Left renal cortex interstitium (tissue), 4 donors: ENCODE results near the gene EMP1. TPM values are rescaled to one million over a fixed set of nuclear protein-coding genes. Genes with fewer than 3 reads are reported as not detected.

Source experiments
- DNase-seq, 4 donors: peaks; one replicate each; pipeline ENCODE4 v3.0.0-alpha.2; 2013; ENCODE audit warnings: low read depth in 4 of 4, low spot score in 2 of 4, missing footprints in 1 of 4
- polyA plus RNA-seq, 4 donors: library from polyadenylated mRNA; unstranded; fragments of 120-200 nt; gene quantifications; one replicate each; pipeline ENCODE4 v1.2.1, GENCODE V29; 2013; ENCODE audit not compliant: insufficient read length in 4 of 4

EMP1 gene
- polyA plus RNA-seq, 4 donors, result 81.8 to 112 (median 103) TPM

- no peak for DNase-seq
Measured at GRCh38 chr12:13195250-13195649, 1.3 kb upstream of the EMP1 start.

GRCh38 chr12:13195785-13196129 is 769 bp upstream of the EMP1 start:
- DNase-seq, result no peak

GRCh38 chr12:13197032-13197431 is 506 bp downstream of the EMP1 start:
- DNase-seq, result no peak

GRCh38 chr12:13197526-13198143 is 1.1 kb downstream of the EMP1 start:
- DNase-seq, result no peak

GRCh38 chr12:13198241-13198640 is 1.7 kb downstream of the EMP1 start:
- no peak for DNase-seq

- no peak for DNase-seq
Measured at GRCh38 chr12:13198876-13199275, 2.4 kb downstream of the EMP1 start.

GRCh38 chr12:13199592-13199991 is 3.1 kb downstream of the EMP1 start:
- no peak for DNase-seq

GRCh38 chr12:13200841-13201240 is 4.3 kb downstream of the EMP1 start:
- no peak for DNase-seq

- no peak for DNase-seq
Measured at GRCh38 chr12:13203034-13203922, 6.8 kb downstream of the EMP1 start.

GRCh38 chr12:13204428-13204827 is 7.9 kb downstream of the EMP1 start:
- no peak for DNase-seq

GRCh38 chr12:13205809-13206559 is 9.5 kb downstream of the EMP1 start:
- no peak for DNase-seq

GRCh38 chr12:13206560-13206897 is 10.0 kb downstream of the EMP1 start:
- no peak for DNase-seq

GRCh38 chr12:13208533-13209435 is 12.3 kb downstream of the EMP1 start:
- DNase-seq, result no peak

GRCh38 chr12:13209436-13210235 is 13.1 kb downstream of the EMP1 start:
- DNase-seq, result no peak

- no peak for DNase-seq
Measured at GRCh38 chr12:13210236-13211190, 14.0 kb downstream of the EMP1 start.

GRCh38 chr12:13211191-13211858 is 14.8 kb downstream of the EMP1 start:
- DNase-seq, result no peak

GRCh38 chr12:13211859-13212664 is 15.5 kb downstream of the EMP1 start:
- peak in 1 of 4 donors; percentile 83 for DNase-seq
